HG02642 (cell line): ENCODE measurements around the gene CERS6.

ENCODE experiments used
- ATAC-seq: cut with Tn5 transposase; IDR thresholded peaks from one replicate; pipeline ENCODE4 v1.9.1; 2021; ENCODE audit warnings: mild to moderate bottlenecking; ENCODE audit not compliant: unreplicated experiment, poor library complexity

Gene CERS6

DNA sequence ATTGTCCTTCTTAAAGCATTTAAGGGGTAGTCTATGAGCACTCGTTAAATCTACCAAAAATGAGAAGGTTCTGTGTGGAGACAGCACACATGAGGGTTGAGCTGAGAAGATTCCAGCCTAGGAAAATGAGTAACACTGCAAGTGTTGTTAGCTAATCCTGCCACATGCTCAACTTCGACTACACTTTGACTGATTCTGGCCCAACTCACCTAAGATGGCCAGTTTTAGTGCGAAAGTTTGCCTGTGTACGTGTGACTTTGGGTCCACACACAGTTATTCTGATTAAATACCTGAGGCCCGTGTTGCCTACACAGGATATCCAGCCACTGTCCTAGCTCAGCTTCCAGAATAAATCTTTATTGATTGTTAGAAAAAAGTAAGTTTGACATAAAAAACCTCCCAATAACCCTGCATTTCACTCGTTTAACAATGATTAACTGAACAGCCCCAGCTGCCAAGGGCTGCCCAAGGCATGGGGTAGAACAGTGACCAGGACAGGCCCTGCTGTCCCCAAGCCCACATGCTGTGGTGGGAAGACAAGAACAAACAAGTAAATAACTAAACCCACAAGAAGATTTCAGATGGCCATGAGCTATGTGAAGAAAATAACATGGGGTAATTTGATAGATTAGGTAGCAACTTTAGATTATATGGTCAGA is 14.7 kb upstream of the CERS6 start:
- ATAC-seq = no peak

DNA sequence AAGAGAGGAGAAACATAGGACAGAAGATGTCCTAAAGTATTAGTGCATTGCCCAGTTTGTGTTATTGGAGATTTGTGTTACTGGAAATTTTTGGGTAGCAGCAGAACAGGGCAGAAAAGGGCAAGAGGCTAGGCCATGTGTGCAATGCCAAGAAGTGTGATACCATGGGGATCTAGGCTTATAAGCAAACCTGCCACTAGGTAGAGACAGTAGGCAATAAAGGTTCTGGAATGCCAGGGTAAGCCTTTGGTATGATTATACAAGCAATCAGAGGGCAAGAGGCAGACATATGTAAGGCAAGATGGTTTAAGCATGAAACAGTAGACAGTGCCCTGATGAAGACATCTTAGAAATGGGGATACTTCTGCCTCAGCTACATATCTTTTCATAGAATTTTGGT is 12.3 kb upstream of the CERS6 start:
- ATAC-seq = no peak

DNA sequence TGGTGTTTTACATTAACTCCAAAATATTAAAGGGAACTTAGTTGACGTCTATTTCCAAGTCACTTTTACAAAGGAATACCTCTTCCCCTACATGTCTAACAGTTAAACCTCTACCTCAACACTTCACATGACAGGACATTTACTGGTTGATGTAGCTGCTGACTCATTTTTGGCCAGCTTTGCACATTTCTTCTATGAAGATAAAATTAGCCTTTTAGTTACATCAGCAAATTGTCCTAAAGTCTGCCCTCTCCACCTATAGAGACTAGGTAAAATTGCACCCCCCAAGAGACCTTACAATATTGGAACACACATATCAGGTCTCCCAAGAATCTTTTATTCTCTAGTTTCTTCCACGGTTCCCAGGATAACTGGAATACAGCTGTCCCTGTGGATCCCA is 10.1 kb upstream of the CERS6 start:
- ATAC-seq = no peak

GRCh38 chr2:168448980-168449379 is 7.1 kb upstream of the CERS6 start:
- ATAC-seq = no peak

- ATAC-seq = no peak
Measured at GRCh38 chr2:168449419-168449818, 6.7 kb upstream of the CERS6 start.

DNA sequence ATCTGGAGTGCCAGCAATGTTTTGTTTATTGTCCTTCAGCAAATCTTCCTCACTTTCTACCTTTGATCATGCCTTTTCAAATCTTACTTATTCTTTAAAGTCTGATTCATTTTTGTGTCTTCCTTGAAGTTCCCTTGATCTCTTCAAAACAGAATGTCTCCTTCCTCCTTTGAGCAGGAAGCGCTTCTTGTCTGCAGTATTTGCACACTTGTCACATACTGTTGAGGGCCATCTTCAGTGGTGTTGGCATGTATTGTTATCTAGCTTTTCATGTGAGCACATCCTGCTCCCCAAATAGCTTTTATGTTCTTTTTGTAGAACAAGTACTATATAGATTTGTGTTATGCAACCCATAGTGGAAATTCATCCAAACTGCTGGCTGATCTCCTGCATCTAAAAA is 5.9 kb upstream of the CERS6 start:
- no peak for ATAC-seq

- ATAC-seq = no peak
Measured at GRCh38 chr2:168450732-168451131, 5.3 kb upstream of the CERS6 start.

DNA sequence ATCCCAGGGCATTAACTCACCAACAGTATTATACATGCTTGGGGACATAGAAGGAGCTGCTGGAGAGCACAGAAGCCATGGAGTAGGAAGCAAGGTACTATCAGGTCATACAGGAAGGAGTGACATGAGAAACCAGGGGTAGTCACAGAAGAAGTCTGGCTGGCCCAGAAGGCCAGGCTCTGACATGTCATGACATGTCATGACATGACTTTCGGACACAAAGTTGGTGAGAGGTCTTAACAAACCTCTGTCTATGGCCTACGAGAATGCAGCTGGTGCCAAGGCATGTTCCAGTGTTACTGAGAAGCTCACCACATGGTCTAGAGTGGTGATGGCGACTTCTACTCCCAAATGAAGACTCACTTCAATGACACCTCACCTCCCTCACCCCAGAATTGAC is 3.3 kb upstream of the CERS6 start:
- no peak for ATAC-seq

GRCh38 chr2:168453404-168453803 is 2.7 kb upstream of the CERS6 start:
- ATAC-seq = no peak

DNA sequence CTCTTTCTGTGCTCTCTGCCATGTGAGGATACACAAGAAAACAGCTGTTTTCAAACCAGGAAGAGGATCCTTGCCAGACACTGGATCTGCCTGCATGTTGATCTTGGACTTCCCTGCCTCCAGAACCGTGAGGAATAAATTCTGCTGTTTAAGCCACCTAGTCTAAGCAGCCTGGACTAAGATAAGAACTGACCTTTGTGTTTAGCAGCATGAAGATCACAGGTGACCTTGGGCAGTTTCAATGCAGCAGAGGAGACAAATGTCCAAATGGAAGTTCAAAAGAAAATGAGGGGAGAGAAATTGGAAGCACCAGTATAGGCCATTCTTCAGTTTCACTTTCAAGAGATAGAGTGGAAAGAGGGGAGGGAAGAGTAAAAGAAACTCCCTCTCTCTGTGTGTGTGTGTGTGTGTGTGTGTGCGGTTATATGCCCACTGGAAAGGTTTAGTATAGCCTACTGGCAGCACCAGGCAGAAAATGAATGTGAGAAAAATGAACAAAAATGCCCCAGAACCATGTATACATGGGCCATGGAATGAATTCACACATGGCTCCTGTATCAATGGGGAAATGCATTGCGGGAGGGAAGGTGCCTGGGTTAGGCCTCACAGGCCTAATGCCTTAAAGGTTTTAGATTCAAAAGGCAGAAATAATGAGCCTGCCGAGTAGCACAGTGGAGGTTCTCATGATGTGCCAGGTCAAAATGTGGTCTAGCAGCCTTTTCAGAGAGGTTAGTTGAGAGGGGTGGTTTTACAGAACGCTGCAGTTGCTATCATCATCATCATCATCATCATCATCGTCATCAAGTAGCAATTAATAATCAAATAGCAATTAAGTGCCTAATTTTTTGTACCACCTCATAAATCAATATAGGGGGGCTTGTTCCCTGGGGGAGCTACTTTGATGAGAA is 1.1 kb upstream of the CERS6 start:
- ATAC-seq = no peak

DNA sequence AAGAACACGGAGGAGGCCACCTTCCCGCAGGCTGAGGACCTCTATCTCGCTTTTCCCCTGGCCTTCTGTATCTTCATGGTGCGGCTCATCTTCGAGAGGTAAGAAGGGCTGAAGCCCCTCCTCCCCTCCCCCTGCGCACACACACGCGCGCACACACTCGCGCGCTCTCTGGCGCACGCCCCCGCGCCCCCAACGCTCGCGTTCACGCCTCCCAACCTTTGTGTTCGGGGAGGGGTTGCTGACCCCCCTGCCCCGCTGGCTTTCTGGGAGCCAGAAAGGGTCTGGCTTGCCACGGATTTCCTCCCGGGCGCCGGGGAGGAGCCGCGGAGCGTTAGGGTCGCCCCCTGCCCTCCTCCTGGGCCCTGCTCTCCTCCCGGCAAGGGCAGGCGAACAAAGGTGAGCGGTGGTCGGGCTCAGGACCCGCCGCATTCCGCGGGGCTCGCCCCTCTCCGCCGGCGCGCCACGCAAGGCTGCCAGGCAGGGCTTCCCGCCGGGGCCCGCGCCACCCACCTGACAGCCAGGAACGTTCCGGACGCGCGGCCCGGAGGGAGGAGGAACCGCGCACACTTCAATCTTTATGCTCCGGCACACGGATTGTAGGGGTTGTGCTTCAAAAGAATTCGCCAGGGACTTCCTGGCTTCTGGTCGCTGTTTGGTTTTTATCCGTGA is 583 bp downstream of the CERS6 start:
- ATAC-seq = peak; percentile 33

- ATAC-seq = no peak
Measured at GRCh38 chr2:168457190-168457895, 1.3 kb downstream of the CERS6 start.

- ATAC-seq = no peak
Measured at GRCh38 chr2:168458139-168458538, 2.1 kb downstream of the CERS6 start.

- no peak for ATAC-seq
Measured at GRCh38 chr2:168459256-168459655, 3.2 kb downstream of the CERS6 start.

GRCh38 chr2:168460571-168460970 is 4.5 kb downstream of the CERS6 start:
- no peak for ATAC-seq

GRCh38 chr2:168461178-168461941 is 5.3 kb downstream of the CERS6 start:
- no peak for ATAC-seq

DNA sequence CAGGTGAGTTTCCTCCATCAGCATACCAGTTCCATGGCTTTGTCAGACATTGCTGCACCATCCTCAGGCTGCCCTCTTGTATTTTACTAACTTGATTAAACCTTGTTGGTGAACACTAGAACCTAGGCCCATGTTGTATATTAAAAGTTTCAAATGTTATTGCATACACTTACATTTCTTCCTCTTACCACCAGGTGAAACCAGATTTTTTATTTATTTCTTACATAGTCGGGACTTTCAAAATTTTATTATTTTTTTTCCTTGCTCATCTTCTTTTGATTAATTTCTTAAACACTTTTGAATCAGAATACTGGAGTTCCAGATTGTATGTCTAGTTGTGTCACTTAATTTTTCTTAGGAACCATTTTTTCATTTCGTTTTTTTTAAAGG is 5.9 kb downstream of the CERS6 start:
- ATAC-seq = no peak

DNA sequence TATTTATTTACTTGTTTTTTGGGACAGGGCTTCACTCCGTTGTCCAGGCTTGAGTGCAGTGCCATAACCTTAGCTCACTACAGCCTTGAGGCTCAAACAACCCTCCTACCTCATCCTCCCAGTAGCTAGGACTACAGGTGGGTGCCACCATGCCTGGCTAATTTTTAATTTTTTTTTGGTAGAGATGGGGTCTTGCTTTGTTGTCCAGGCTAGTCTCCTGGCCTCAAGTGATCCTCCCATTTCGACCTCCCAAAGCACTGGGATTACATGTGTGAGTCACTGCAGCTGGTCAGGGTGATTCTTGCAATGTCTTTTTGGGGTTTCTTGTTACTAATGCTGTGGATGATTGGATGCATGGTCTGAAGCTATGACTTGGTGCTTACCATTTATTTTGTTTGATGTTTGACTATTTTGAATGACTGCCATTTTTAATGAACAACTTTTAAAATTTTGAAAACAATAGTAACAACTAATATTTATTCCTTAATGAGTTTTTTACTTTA is 6.5 kb downstream of the CERS6 start:
- no peak for ATAC-seq

DNA sequence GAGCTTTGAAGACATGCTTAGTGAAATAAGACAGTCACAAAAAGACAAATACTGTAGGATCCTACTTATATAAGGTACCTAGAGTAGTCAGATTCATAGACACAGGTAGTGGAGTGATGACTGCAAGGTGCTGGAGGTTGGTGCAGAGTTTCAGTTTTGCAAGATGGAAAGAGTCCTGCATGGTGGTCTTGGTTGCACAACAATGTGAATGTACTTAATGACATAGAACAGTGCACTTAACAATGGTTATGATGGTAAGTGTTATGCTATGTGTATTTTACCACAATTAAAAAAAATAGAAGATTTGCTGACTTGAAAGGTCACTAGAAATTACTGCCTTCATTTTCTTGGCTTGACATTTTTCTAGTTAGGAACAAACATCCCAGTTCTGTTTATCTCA is 9.5 kb downstream of the CERS6 start:
- ATAC-seq = no peak
